Mesendoderm (in vitro differentiated cells): ENCODE measurements around the gene CHD2.

Experiments
- DNase-seq: peaks from one replicate; pipeline ENCODE4 v3.0.0; 2013
- H2AK5ac ChIP-seq: 2 replicates; pipeline ENCODE4 v1.6.1; 2013; ENCODE audit warnings: low read length, inconsistent platforms
- H2BK120ac ChIP-seq: 2 replicates; pipeline ENCODE4 v1.6.1; 2013; ENCODE audit warnings: low read depth, mild to moderate bottlenecking, low read length, moderate library complexity, mixed read lengths
- H2BK15ac ChIP-seq: replicated peaks from 2 replicates; pipeline ENCODE4 v1.6.1; 2013; ENCODE audit warnings: low read depth, mild to moderate bottlenecking, moderate library complexity
- H2BK5ac ChIP-seq: 2 replicates; pipeline ENCODE4 v1.6.1; 2013; ENCODE audit warnings: low read length, inconsistent platforms
- H3K18ac ChIP-seq: 2 replicates; pipeline ENCODE4 v1.6.1; 2013; ENCODE audit warnings: mild to moderate bottlenecking, low read length, mixed read lengths
- H3K23ac ChIP-seq: one replicate; pipeline ENCODE4 v1.6.1; 2013; ENCODE audit warnings: low read length
- H3K27ac ChIP-seq: 2 replicates; pipeline ENCODE4 v1.5.1; 2013; ENCODE audit warnings: low read depth, mild to moderate bottlenecking, inconsistent platforms, low read length, moderate library complexity
- H3K27me3 ChIP-seq: 2 replicates; pipeline ENCODE4 v1.6.1; 2013; ENCODE audit warnings: low read length, control low read depth, mild to moderate bottlenecking, inconsistent platforms; ENCODE audit not compliant: insufficient read depth, poor library complexity
- H3K36me3 ChIP-seq: 2 replicates; pipeline ENCODE4 v1.6.1; 2013; ENCODE audit warnings: low read length, inconsistent platforms; ENCODE audit not compliant: control insufficient read depth, insufficient read depth
- H3K4ac ChIP-seq: one replicate; pipeline ENCODE4 v1.6.1; 2013; ENCODE audit warnings: low read depth, mild to moderate bottlenecking, low read length, moderate library complexity
- H3K4me1 ChIP-seq: 2 replicates; pipeline ENCODE4 v1.6.1; 2013; ENCODE audit warnings: low read depth, low read length, inconsistent platforms; ENCODE audit not compliant: control insufficient read depth
- H3K4me2 ChIP-seq: 2 replicates; pipeline ENCODE4 v1.6.1; 2013; ENCODE audit warnings: low read length
- H3K4me3 ChIP-seq: 2 replicates; pipeline ENCODE4 v1.5.1; 2013; ENCODE audit warnings: mild to moderate bottlenecking, low read length
- H3K56ac ChIP-seq: one replicate; pipeline ENCODE4 v1.6.1; 2013; ENCODE audit warnings: low read length
- H3K79me1 ChIP-seq: 2 replicates; pipeline ENCODE4 v1.6.1; 2013; ENCODE audit warnings: low read length, inconsistent platforms
- H3K79me2 ChIP-seq: 2 replicates; pipeline ENCODE4 v1.6.1; 2013; ENCODE audit warnings: mild to moderate bottlenecking, low read length; ENCODE audit not compliant: control insufficient read depth, insufficient read depth
- H3K9ac ChIP-seq: 2 replicates; pipeline ENCODE4 v1.6.1; 2013; ENCODE audit warnings: low read length, inconsistent platforms
- H4K5ac ChIP-seq: one replicate; pipeline ENCODE4 v1.6.1; 2013; ENCODE audit warnings: low read length
- H4K8ac ChIP-seq: one replicate; pipeline ENCODE4 v1.6.1; 2013; ENCODE audit warnings: low read depth, mild to moderate bottlenecking, control low read depth, low read length, moderate library complexity
- WGBS: extraction: QIAGEN DNeasy Blood & Tissue Kit; methylation state at CpG from one replicate; pipeline ENCODE4 v1.1.7; 2013; ENCODE audit warnings: low lambda C conversion rate, missing lambda C conversion rate; ENCODE audit not compliant: insufficient coverage; ENCODE audit errors: extremely low coverage; 5-methylcytosine and 5-hydroxymethylcytosine counted together

The CHD2 gene

GRCh38 chr15:92893200-92893599 is 6.9 kb upstream of the CHD2 start:
- WGBS = no CpG with 5 or more reads among the region's 2 CpGs
- no peak overlapping the region for H3K23ac ChIP-seq
- H2AK5ac ChIP-seq = no peak overlapping the region
- H3K18ac ChIP-seq = no peak overlapping the region
- no peak overlapping the region for H3K9ac ChIP-seq
- no peaks in the 10 kb centered on the region for H3K4me1 ChIP-seq
- peaks cover 2% of the 10 kb centered on the region for H3K36me3 ChIP-seq
- peaks cover 42% of the 10 kb centered on the region for H3K79me2 ChIP-seq
- H4K8ac ChIP-seq = no peak overlapping the region
- no peak overlapping the region for H2BK5ac ChIP-seq
- no peak overlapping the region for H3K4me3 ChIP-seq
- H4K5ac ChIP-seq = no peak overlapping the region
- no peak overlapping the region for H3K4ac ChIP-seq
- no peak overlapping the region for H3K27ac ChIP-seq
- no peak for DNase-seq
- H2BK15ac ChIP-seq = no peak overlapping the region
- H3K27me3 ChIP-seq = no peaks in the 10 kb centered on the region
- no peak overlapping the region for H2BK120ac ChIP-seq
- H3K56ac ChIP-seq = no peak overlapping the region
- no peak overlapping the region for H3K4me2 ChIP-seq
- peaks cover 1% of the 10 kb centered on the region for H3K79me1 ChIP-seq

- H3K36me3 ChIP-seq = no peaks in the 10 kb centered on the region
- no peak overlapping the region for H3K4me3 ChIP-seq
- H2BK15ac ChIP-seq = no peak overlapping the region
- no peak for DNase-seq
- no peak overlapping the region for H3K18ac ChIP-seq
- H3K79me1 ChIP-seq = no peaks in the 10 kb centered on the region
- no peak overlapping the region for H3K4me2 ChIP-seq
- H3K56ac ChIP-seq = no peak overlapping the region
- no peak overlapping the region for H3K23ac ChIP-seq
- no peaks in the 10 kb centered on the region for H3K27me3 ChIP-seq
- H3K79me2 ChIP-seq = peaks cover 39% of the 10 kb centered on the region
- no peak overlapping the region for H3K4ac ChIP-seq
- no peaks in the 10 kb centered on the region for H3K4me1 ChIP-seq
- no peak overlapping the region for H2AK5ac ChIP-seq
- no peak overlapping the region for H3K9ac ChIP-seq
- H2BK5ac ChIP-seq = no peak overlapping the region
- no peak overlapping the region for H4K8ac ChIP-seq
- no peak overlapping the region for H3K27ac ChIP-seq
- H4K5ac ChIP-seq = no peak overlapping the region
- H2BK120ac ChIP-seq = no peak overlapping the region
Measured at GRCh38 chr15:92896561-92896960, 3.6 kb upstream of the CHD2 start.

- Histone ChIP-seq H3K79me2 (peaks cover 40% of the 10 kb centered on the region), H2BK15ac (no peak overlapping the region), H3K4me2 (no peak overlapping the region), H3K27ac (no peak overlapping the region), H3K4me3 (no peak overlapping the region), H4K8ac (no peak overlapping the region), H3K56ac (no peak overlapping the region), H3K79me1 (no peaks in the 10 kb centered on the region), H4K5ac (no peak overlapping the region), H2BK120ac (no peak overlapping the region), H3K23ac (no peak overlapping the region), H2AK5ac (no peak overlapping the region), H3K4me1 (no peaks in the 10 kb centered on the region), H3K27me3 (no peaks in the 10 kb centered on the region), H3K4ac (no peak overlapping the region), H3K18ac (no peak overlapping the region), H3K9ac (no peak overlapping the region), H3K36me3 (no peaks in the 10 kb centered on the region), H2BK5ac (no peak overlapping the region)
- no CpG with 5 or more reads among the region's 1 CpG for WGBS
- DNase-seq = no peak
Measured at GRCh38 chr15:92897620-92898019, 2.5 kb upstream of the CHD2 start.

GRCh38 chr15:92898988-92899582 is 1.0 kb upstream of the CHD2 start:
- H3K27me3 ChIP-seq = no peaks in the 10 kb centered on the region
- no peaks in the 10 kb centered on the region for H3K4me1 ChIP-seq
- peaks cover 40% of the 10 kb centered on the region for H3K79me2 ChIP-seq
- H2BK5ac ChIP-seq = no peak overlapping the region
- H3K4ac ChIP-seq = no peak overlapping the region
- H3K56ac ChIP-seq = no peak overlapping the region
- no peak overlapping the region for H3K9ac ChIP-seq
- no peaks in the 10 kb centered on the region for H3K36me3 ChIP-seq
- no peak for DNase-seq
- H4K5ac ChIP-seq = no peak overlapping the region
- no peaks in the 10 kb centered on the region for H3K79me1 ChIP-seq
- no peak overlapping the region for H3K18ac ChIP-seq
- H2BK15ac ChIP-seq = no peak overlapping the region
- H2BK120ac ChIP-seq = no peak overlapping the region
- H3K23ac ChIP-seq = no peak overlapping the region
- no peak overlapping the region for H2AK5ac ChIP-seq
- H3K4me2 ChIP-seq = no peak overlapping the region
- H3K27ac ChIP-seq = no peak overlapping the region
- no peak overlapping the region for H3K4me3 ChIP-seq
- 100% methylated on average over 2 of the region's 5 CpGs for WGBS
- no peak overlapping the region for H4K8ac ChIP-seq

GRCh38 chr15:92899601-92899947 is 550 bp upstream of the CHD2 start:
- Histone ChIP-seq H4K5ac (no peak overlapping the region), H3K79me1 (no peaks in the 10 kb centered on the region), H3K79me2 (peaks cover 39% of the 10 kb centered on the region), H3K56ac (no peak overlapping the region), H3K4me2 (no peak overlapping the region), H3K18ac (no peak overlapping the region), H3K4me1 (no peaks in the 10 kb centered on the region), H3K27me3 (no peaks in the 10 kb centered on the region), H3K4me3 (no peak overlapping the region), H3K36me3 (no peaks in the 10 kb centered on the region), H3K27ac (no peak overlapping the region), H3K23ac (no peak overlapping the region), H3K9ac (no peak overlapping the region), H2BK5ac (no peak overlapping the region), H4K8ac (no peak overlapping the region), H2AK5ac (no peak overlapping the region), H3K4ac (no peak overlapping the region), H2BK120ac (no peak overlapping the region), H2BK15ac (no peak overlapping the region)
- no peak for DNase-seq
- no CpG with 5 or more reads among the region's 1 CpG for WGBS

- H2BK120ac ChIP-seq = no peak overlapping the region
Measured at GRCh38 chr15:92900731-92901071, 577 bp downstream of the CHD2 start.

More at GRCh38 chr15:92900731-92901071, 577 bp downstream of the CHD2 start:
- Histone ChIP-seq H2BK15ac (no peak overlapping the region), H3K18ac (no peak overlapping the region), H3K9ac (peak overlapping the region; percentile 88), H3K56ac (peak overlapping the region; percentile 86), H3K36me3 (no peaks in the 10 kb centered on the region), H3K4me3 (peak overlapping the region; percentile 82), H3K23ac (no peak overlapping the region), H3K79me2 (peaks cover 45% of the 10 kb centered on the region), H3K27me3 (no peaks in the 10 kb centered on the region), H3K4me1 (peaks cover 2% of the 10 kb centered on the region), H2AK5ac (no peak overlapping the region), H4K5ac (no peak overlapping the region), H2BK5ac (no peak overlapping the region), H4K8ac (peak overlapping the region; percentile 56), H3K4me2 (no peak overlapping the region), H3K4ac (no peak overlapping the region), H3K79me1 (no peaks in the 10 kb centered on the region), H3K27ac (no peak overlapping the region)
- no CpG with 5 or more reads among the region's 6 CpGs for WGBS
- DNase-seq = no peak
